ENCODE results near the gene DIPK2A.

DIPK2A gene

GRCh38 chr3:143971359-143972154, at the start of gene DIPK2A:
Gene DIPK2A, plus strand, starts transcription at chr3:143971823. Its CDS starts 510 bp downstream, at chr3:143972333.
- DNase-seq = peak; percentile 98

GRCh38 chr3:143924522-143925285, 46.9 kb upstream of the DIPK2A start:
- peak; percentile 74 for DNase-seq

- DNase-seq = no peak
Measured at GRCh38 chr3:143928056-143928455, 43.6 kb upstream of the DIPK2A start.

- DNase-seq = no peak
Measured at GRCh38 chr3:143928541-143929255, 42.9 kb upstream of the DIPK2A start.

- no peak for DNase-seq
Measured at GRCh38 chr3:143934791-143935190, 36.8 kb upstream of the DIPK2A start.

GRCh38 chr3:143935678-143936077, 35.9 kb upstream of the DIPK2A start:
- DNase-seq = no peak

- DNase-seq = no peak
Measured at GRCh38 chr3:143950810-143951209, 20.8 kb upstream of the DIPK2A start.

GRCh38 chr3:143951351-143951971, 20.2 kb upstream of the DIPK2A start:
- peak; percentile 78 for DNase-seq

GRCh38 chr3:143952569-143953072, 19.0 kb upstream of the DIPK2A start:
- peak; percentile 37 for DNase-seq

- DNase-seq = no peak
Measured at GRCh38 chr3:143955113-143955512, 16.5 kb upstream of the DIPK2A start.

GRCh38 chr3:143956838-143957237, 14.8 kb upstream of the DIPK2A start:
- DNase-seq = peak; percentile 33

GRCh38 chr3:143957453-143957852, 14.2 kb upstream of the DIPK2A start:
- DNase-seq = peak; percentile 38

- no peak for DNase-seq
Measured at GRCh38 chr3:143958966-143959365, 12.7 kb upstream of the DIPK2A start.

- DNase-seq = no peak
Measured at GRCh38 chr3:143961342-143961741, 10.3 kb upstream of the DIPK2A start.

- no peak for DNase-seq
Measured at GRCh38 chr3:143963946-143964345, 7.7 kb upstream of the DIPK2A start.

- DNase-seq = peak; percentile 74
Measured at GRCh38 chr3:143970773-143971358, 757 bp upstream of the DIPK2A start.

GRCh38 chr3:143972155-143972504, 507 bp downstream of the DIPK2A start:
- DNase-seq = no peak

GRCh38 chr3:143972505-143973258, 1.1 kb downstream of the DIPK2A start:
- peak; percentile 88 for DNase-seq

GRCh38 chr3:143973259-143974021, 1.8 kb downstream of the DIPK2A start:
- DNase-seq = peak; percentile 95

GRCh38 chr3:143974271-143975238, 2.9 kb downstream of the DIPK2A start:
- peak; percentile 62 for DNase-seq
